Stimulated activated naive CD8-positive, alpha-beta T cell treated with anti-CD3 and anti-CD28 coated beads, Interleukin-15, Interleukin-2, amounts not matched to agents 100 ng/mL and 50 ng/mL, for 24 hours (primary cell): ENCODE measurements around the gene NUP62.
A peak's percentile ranks its signal among the peaks of the same experiment; 100 is the strongest.
"Not testable (repeated sequence)": the region's sequence is repeated elsewhere in the genome, so short reads cannot be mapped to it uniquely, and the experiment has no call there.

Source experiments
- H3K27ac Mint-ChIP-seq: one replicate; pipeline ENCODE4 v1.8.0; 2021; ENCODE audit warnings: mild to moderate bottlenecking, mixed read lengths
- H3K27me3 Mint-ChIP-seq: one replicate; pipeline ENCODE4 v1.8.0; 2021; ENCODE audit warnings: mixed read lengths
- H3K36me3 Mint-ChIP-seq: one replicate; pipeline ENCODE4 v1.8.0; 2021; ENCODE audit warnings: low read depth, mixed read lengths
- H3K4me1 Mint-ChIP-seq: one replicate; pipeline ENCODE4 v1.8.0; 2021; ENCODE audit warnings: low read depth, mixed read lengths
- H3K4me3 Mint-ChIP-seq: one replicate; pipeline ENCODE4 v1.8.0; 2021; ENCODE audit warnings: mild to moderate bottlenecking, mixed read lengths
- H3K9me3 Mint-ChIP-seq: one replicate; pipeline ENCODE4 v1.8.0; 2021; ENCODE audit warnings: mixed read lengths

The NUP62 gene

GRCh38 chr19:49929121-49929610 is at the start of gene NUP62, which contains the start of gene ATF5:
Gene NUP62, minus strand, starts transcription at chr19:49929504. Its CDS starts 19,697 bp downstream, at chr19:49909807.
Gene ATF5, plus strand, starts transcription at chr19:49929205. Its CDS starts 1,646 bp downstream, at chr19:49930851.
- H3K27me3 Mint-ChIP-seq = no peaks in the 10 kb centered on the region
- peak within 1 kb of the TSS; percentile 98 for H3K4me3 Mint-ChIP-seq
- peaks cover 4% of the 10 kb centered on the region for H3K9me3 Mint-ChIP-seq
- peaks cover 84% of the 10 kb centered on the region for H3K4me1 Mint-ChIP-seq
- H3K27ac Mint-ChIP-seq = peak within 1 kb of the TSS; percentile 98
- H3K36me3 Mint-ChIP-seq = peaks cover 64% of the 10 kb centered on the region

- no peak overlapping the region for H3K27ac Mint-ChIP-seq
- H3K36me3 Mint-ChIP-seq = peaks cover 28% of the 10 kb centered on the region
Measured at GRCh38 chr19:49978324-49978723, 49.0 kb upstream of the NUP62 start.

GRCh38 chr19:49977881-49978280 is 48.6 kb upstream of the NUP62 start:
- no peak overlapping the region for H3K27ac Mint-ChIP-seq
- peaks cover 28% of the 10 kb centered on the region for H3K36me3 Mint-ChIP-seq
- H3K4me1 Mint-ChIP-seq = no peaks in the 10 kb centered on the region

More at GRCh38 chr19:49978324-49978723, 49.0 kb upstream of the NUP62 start:
- H3K27me3 Mint-ChIP-seq = no peaks in the 10 kb centered on the region
- no peaks in the 10 kb centered on the region for H3K4me1 Mint-ChIP-seq
- H3K9me3 Mint-ChIP-seq = no peaks in the 10 kb centered on the region
- H3K4me3 Mint-ChIP-seq = no peak overlapping the region

GRCh38 chr19:49977076-49977475 is 47.8 kb upstream of the NUP62 start:
- Mint-ChIP-seq H3K9me3 (no peaks in the 10 kb centered on the region), H3K4me1 (no peaks in the 10 kb centered on the region), H3K27ac (no peak overlapping the region), H3K27me3 (no peaks in the 10 kb centered on the region), H3K36me3 (peaks cover 28% of the 10 kb centered on the region), H3K4me3 (no peak overlapping the region)

More at GRCh38 chr19:49977881-49978280, 48.6 kb upstream of the NUP62 start:
- H3K9me3 Mint-ChIP-seq = no peaks in the 10 kb centered on the region
- H3K4me3 Mint-ChIP-seq = no peak overlapping the region
- no peaks in the 10 kb centered on the region for H3K27me3 Mint-ChIP-seq

GRCh38 chr19:49976496-49976895 is 47.2 kb upstream of the NUP62 start:
- Mint-ChIP-seq H3K27me3 (no peaks in the 10 kb centered on the region), H3K4me1 (no peaks in the 10 kb centered on the region), H3K4me3 (no peak overlapping the region), H3K36me3 (peaks cover 22% of the 10 kb centered on the region), H3K9me3 (no peaks in the 10 kb centered on the region), H3K27ac (no peak overlapping the region)

- H3K36me3 Mint-ChIP-seq = peaks cover 16% of the 10 kb centered on the region
- no peaks in the 10 kb centered on the region for H3K4me1 Mint-ChIP-seq
- H3K4me3 Mint-ChIP-seq = no peak overlapping the region
- no peaks in the 10 kb centered on the region for H3K27me3 Mint-ChIP-seq
- no peaks in the 10 kb centered on the region for H3K9me3 Mint-ChIP-seq
- H3K27ac Mint-ChIP-seq = no peak overlapping the region
Measured at GRCh38 chr19:49975051-49975450, 45.7 kb upstream of the NUP62 start.

GRCh38 chr19:49973987-49974386 is 44.7 kb upstream of the NUP62 start:
- Mint-ChIP-seq H3K9me3 (no peaks in the 10 kb centered on the region), H3K27ac (no peak overlapping the region), H3K27me3 (no peaks in the 10 kb centered on the region), H3K4me1 (no peaks in the 10 kb centered on the region), H3K4me3 (no peak overlapping the region), H3K36me3 (peaks cover 16% of the 10 kb centered on the region)

- H3K27ac Mint-ChIP-seq = no peak overlapping the region
- H3K27me3 Mint-ChIP-seq = peaks cover 5% of the 10 kb centered on the region
- no peaks in the 10 kb centered on the region for H3K9me3 Mint-ChIP-seq
- no peak overlapping the region for H3K4me3 Mint-ChIP-seq
- H3K4me1 Mint-ChIP-seq = no peaks in the 10 kb centered on the region
- H3K36me3 Mint-ChIP-seq = peaks cover 16% of the 10 kb centered on the region
Measured at GRCh38 chr19:49972841-49973240, 43.5 kb upstream of the NUP62 start.

- no peak overlapping the region for H3K4me3 Mint-ChIP-seq
- H3K4me1 Mint-ChIP-seq = no peaks in the 10 kb centered on the region
- H3K27me3 Mint-ChIP-seq = peaks cover 7% of the 10 kb centered on the region
- no peaks in the 10 kb centered on the region for H3K9me3 Mint-ChIP-seq
- peaks cover 16% of the 10 kb centered on the region for H3K36me3 Mint-ChIP-seq
- H3K27ac Mint-ChIP-seq = no peak overlapping the region
Measured at GRCh38 chr19:49971991-49972411, 42.7 kb upstream of the NUP62 start.

- H3K27me3 Mint-ChIP-seq = peaks cover 15% of the 10 kb centered on the region
- not testable (repeated sequence) for H3K4me1 Mint-ChIP-seq, H3K27ac Mint-ChIP-seq, H3K36me3 Mint-ChIP-seq, H3K9me3 Mint-ChIP-seq, H3K4me3 Mint-ChIP-seq
Measured at GRCh38 chr19:49969355-49969754, 40.1 kb upstream of the NUP62 start.

GRCh38 chr19:49968279-49968922 is 39.1 kb upstream of the NUP62 start:
- H3K27me3 Mint-ChIP-seq = peaks cover 17% of the 10 kb centered on the region
- H3K27ac Mint-ChIP-seq = no peak overlapping the region
- H3K4me3 Mint-ChIP-seq = no peak overlapping the region

GRCh38 chr19:49960980-49961379 is 31.7 kb upstream of the NUP62 start, which contains the start of gene SIGLEC11:
Gene SIGLEC11, minus strand, starts transcription at chr19:49961172. Its CDS starts 91 bp downstream, at chr19:49961081.
- not testable (repeated sequence) for H3K9me3 Mint-ChIP-seq, H3K27ac Mint-ChIP-seq, H3K27me3 Mint-ChIP-seq, H3K4me1 Mint-ChIP-seq, H3K36me3 Mint-ChIP-seq, H3K4me3 Mint-ChIP-seq

More at GRCh38 chr19:49968279-49968922, 39.1 kb upstream of the NUP62 start:
- Mint-ChIP-seq H3K36me3 (no peaks in the 10 kb centered on the region), H3K4me1 (no peaks in the 10 kb centered on the region), H3K9me3 (no peaks in the 10 kb centered on the region)

GRCh38 chr19:49959892-49960291 is 30.6 kb upstream of the NUP62 start:
- H3K27me3 Mint-ChIP-seq, H3K4me1 Mint-ChIP-seq, H3K4me3 Mint-ChIP-seq, H3K9me3 Mint-ChIP-seq, H3K27ac Mint-ChIP-seq, H3K36me3 Mint-ChIP-seq: not testable (repeated sequence)

- not testable (repeated sequence) for H3K4me1 Mint-ChIP-seq, H3K36me3 Mint-ChIP-seq, H3K9me3 Mint-ChIP-seq, H3K4me3 Mint-ChIP-seq, H3K27ac Mint-ChIP-seq
- H3K27me3 Mint-ChIP-seq = peaks cover 14% of the 10 kb centered on the region
Measured at GRCh38 chr19:49958596-49958995, 29.3 kb upstream of the NUP62 start.

- H3K9me3 Mint-ChIP-seq, H3K36me3 Mint-ChIP-seq, H3K27ac Mint-ChIP-seq, H3K4me3 Mint-ChIP-seq, H3K4me1 Mint-ChIP-seq: not testable (repeated sequence)
- H3K27me3 Mint-ChIP-seq = peaks cover 15% of the 10 kb centered on the region
Measured at GRCh38 chr19:49958144-49958543, 28.8 kb upstream of the NUP62 start.
